HG03108 (cell line): ENCODE measurements around the gene SUCLG2.

Source experiments
- ATAC-seq: cut with Tn5 transposase; IDR thresholded peaks from one replicate; pipeline ENCODE4 v1.9.1; 2021; ENCODE audit warnings: moderate library complexity; ENCODE audit not compliant: unreplicated experiment

Gene SUCLG2

GRCh38 chr3:67462187-67462586 lies 192.2 kb downstream of the SUCLG2 start:
- ATAC-seq: no peak

- ATAC-seq: no peak
These were observed 192.7 kb downstream of the SUCLG2 start for GRCh38 chr3:67461667-67462142.

DNA sequence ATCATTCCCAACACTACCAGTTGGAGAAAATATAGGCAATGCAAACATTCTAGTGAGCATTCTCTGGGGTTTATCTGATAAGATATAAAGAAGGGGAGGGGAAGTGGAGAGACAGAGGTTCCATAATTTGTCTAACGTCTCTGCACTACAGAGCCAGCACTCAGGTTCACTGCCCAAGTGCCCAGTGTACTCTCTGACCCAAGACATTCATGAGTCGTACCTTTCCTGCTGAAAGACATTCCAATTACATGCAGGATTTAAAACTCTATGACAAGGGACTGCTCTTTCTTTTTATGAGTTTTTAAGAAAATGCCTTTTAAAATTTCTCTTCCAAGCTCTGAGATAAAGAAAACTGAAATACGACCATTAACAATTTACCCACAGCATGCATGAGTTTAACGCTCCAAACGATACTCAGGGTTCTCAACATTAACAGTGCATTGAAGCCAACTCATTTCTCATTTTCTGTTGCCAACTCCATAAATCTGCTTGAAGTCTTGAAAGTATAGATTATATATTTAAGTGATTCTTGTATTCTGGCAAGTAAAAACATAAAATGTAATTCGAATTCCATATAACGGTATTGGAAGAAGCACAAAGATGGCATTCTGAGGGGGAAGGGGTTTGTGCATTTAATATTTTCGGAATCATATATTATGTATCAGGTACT lies 193.4 kb downstream of the SUCLG2 start:
- ATAC-seq: no peak

- ATAC-seq: no peak
These were observed 194.6 kb downstream of the SUCLG2 start for GRCh38 chr3:67459796-67460195.

DNA sequence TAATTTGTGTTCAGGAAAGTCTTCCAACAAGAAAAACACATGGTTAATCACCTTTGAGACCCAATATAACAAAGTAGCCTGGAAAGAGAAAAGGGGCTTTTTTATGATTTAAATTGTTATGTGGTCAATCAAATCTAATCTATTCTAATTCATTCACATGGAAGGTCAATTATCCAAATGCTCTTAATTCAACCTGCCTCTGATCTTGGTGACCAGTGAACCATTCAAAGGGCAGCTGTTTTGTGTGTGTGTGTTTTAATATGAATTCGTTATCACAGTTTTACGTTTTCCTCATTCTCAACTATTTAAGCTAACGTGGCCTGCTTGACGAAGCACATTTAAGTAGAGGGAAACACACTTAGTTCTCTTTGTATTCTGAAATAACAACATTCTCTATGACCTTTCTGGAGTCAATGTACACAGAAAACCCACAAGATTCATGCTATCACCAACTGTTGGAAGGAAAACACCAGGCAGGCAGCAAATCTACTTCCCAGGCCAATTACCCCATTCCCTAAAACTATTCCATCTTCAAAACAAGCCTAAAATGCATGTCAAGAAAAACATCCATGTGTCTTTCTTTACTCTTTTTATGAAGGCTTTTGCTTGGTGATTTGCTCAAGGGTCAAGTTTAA lies 195.4 kb downstream of the SUCLG2 start:
- no peak for ATAC-seq

DNA sequence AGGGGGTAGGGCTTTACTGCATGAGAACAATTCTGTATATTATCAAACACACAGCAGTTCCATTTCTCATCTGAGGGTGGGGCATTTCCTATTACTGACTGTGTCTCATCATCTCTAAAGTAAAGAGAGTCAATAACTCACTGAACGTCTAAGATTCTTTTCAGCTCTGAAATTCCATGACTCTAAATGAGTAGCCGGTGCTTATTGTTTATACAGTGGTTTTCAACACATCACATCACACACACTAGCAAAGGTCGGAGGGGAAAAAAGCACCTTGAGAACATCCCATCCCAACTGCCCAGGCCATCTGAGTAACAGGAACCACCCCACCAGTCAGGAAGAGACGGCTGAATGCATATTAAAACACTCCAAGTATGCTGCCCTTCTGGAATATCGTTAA lies 196.0 kb downstream of the SUCLG2 start:
- ATAC-seq: no peak

- no peak for ATAC-seq
These were observed 200.8 kb downstream of the SUCLG2 start for GRCh38 chr3:67453628-67454027.

DNA sequence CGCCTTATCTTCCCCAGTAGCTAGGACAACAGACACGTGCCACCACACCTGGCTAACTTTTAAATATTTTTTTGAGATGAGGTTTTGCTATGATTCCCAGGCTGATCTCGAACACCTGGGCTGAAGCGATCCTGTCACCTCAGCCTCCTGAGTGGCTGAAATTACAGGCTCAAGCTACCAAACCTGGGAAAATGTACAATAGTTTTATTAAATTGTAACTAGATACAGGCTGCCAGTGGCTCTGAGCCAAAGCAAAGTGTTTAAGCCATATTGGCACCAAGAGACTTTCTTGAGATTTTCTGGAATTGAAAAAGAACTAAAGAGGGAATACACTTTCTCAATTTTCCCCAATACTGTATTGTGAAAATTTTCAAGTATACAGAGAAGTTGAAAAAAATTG lies 204.3 kb downstream of the SUCLG2 start:
- no peak for ATAC-seq

- ATAC-seq: no peak
These were observed 207.0 kb downstream of the SUCLG2 start for GRCh38 chr3:67447393-67447792.

GRCh38 chr3:67437789-67438188 lies 216.6 kb downstream of the SUCLG2 start:
- ATAC-seq: no peak

DNA sequence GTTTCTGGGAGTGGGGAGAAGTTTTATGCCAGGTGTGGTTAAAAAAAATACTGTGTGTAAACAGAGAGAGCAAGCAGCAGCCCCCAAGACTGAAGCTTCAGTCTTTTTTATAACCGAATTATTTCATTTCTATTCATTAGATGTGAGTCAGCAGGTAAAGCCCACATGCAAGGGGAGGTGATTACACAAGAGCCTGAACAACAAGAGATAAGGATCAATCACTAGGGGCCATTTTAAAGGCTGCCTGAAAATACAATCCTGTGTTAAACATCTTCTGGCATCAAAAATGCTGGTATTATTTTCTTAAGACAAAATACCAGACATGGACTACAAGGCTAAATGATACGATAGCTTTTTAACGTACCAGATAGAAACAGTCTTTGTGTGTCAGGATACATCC lies 217.3 kb downstream of the SUCLG2 start:
- no peak for ATAC-seq

- ATAC-seq: no peak
These were observed 221.3 kb downstream of the SUCLG2 start for GRCh38 chr3:67433109-67433508.

DNA sequence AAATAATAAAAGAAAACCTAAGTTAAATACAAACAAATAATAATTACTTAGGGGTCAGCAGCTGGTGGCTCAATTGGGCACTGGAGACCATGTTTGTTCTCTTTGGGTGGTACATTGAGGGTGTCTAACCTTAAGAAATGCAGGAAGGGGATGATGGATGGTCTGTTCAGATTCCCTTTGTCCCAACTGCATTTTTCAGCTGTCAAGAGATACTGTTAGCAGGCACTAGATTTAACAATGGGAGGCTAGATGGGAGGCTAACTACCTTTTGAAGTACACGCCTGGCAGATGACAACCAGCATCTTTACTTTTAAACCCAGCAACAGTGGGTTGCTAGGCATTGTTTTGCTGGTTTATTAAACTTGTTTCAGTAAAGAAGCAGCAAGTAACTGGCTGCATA lies 222.5 kb downstream of the SUCLG2 start:
- no peak for ATAC-seq

DNA sequence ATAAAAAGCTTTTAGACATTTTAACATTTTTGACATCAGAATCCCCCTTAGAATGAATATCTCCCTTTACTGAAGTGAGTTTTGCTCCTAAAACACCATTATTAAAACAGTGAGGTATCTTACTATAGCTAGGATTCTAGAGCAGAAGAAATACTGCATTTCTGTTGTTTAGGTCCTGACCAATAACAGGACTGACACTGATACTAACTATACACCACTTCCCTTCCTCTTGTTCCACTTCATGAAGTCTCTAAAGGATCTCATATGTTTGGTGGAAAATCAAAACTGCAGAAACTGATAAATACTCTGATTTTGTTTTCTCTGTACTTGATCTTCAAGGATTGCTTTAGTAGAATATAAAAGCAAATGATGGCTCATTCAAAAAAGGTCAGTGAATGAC lies 230.7 kb downstream of the SUCLG2 start:
- ATAC-seq: no peak

DNA sequence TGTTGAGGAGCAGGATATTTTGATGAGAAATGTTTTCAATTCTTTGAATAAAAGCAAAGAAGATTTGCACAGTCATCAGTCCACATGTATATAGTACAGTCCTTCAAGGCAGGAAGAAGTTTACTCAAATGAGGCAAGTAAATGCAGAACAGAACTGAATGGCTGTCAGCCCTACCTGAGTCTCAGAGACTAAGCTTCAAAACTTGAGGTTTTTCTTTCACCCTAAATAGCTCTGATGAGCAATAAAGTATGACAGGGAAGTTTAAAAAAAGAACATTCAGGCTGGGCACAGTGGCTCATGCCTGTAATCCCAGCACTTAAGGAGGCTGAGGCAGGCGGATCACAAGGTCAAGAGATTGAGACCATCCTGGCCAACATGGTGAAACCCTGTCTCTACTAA lies 232.5 kb downstream of the SUCLG2 start:
- no peak for ATAC-seq

GRCh38 chr3:67419779-67420178 lies 234.6 kb downstream of the SUCLG2 start:
- ATAC-seq: no peak

DNA sequence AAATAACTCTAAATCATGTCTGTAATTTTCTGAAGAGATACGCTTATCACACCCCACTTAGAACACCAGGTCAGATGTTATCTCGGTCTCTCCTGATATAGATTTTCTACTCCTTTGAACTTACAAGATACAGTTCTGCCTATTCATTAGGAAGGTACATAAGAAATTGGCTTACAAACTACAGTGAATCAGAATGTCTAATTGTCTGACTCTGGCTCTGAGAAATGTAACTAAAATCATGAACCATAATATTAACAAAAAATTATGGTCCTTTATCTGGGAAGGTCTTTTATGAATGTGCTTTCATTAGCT lies 235.2 kb downstream of the SUCLG2 start:
- ATAC-seq: no peak

DNA sequence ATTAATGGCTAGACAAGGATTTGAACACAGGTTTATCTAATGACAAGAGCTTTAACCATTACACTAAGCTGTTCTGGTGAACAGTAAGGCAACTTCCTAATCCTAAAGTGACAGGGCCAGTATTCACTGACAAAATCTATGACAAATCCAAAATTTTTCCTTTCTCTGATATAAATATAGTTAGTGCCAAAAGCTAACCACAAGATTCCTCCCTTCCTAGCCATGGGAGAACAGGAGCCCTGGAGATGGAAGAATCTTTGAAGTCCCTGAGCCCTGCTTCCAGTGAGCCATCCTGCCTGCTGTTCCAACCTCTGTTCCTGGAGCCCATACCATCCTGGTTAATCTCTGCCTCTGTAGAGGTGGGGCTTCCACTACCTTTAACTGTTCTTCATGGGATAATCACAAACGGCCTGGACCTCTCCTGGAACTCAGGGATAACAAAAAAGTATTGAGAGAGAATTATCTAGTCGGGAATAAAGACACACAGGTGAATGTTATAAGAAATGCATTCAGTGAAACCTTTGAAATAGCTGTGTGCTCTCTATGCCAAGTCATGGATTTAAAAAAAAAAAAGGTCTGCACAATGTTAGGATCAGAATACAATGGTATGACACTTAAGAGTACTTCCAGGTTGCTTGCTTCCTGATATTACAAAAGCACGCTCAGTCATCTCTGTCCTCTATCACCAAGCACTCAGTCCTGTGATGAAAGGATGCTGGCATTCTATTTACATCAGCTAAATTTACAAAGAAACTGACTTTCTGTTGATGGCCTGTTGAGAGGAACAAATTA lies 235.8 kb downstream of the SUCLG2 start:
- no peak for ATAC-seq

GRCh38 chr3:67416703-67417102 lies 237.7 kb downstream of the SUCLG2 start:
- no peak for ATAC-seq

- no peak for ATAC-seq
These were observed 238.9 kb downstream of the SUCLG2 start for GRCh38 chr3:67415511-67415910.

DNA sequence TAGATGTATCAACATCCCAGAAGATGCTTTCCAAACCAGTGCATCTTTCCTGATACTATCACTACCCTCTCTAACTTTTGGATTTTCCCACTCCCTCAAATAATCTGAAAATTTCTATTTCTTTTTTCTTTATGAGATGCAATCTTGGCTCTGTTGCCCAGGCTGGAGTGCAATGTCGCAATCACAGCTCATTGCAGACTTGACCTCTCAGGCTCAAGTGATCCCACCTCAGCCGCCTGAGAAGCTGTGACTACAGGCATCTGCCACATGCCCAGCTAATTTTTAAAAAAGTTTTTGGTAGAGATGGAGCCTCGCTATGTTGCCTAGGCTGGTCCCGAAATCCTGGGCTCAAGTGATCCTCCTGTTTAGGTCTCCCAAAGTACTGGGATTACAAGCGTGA lies 239.7 kb downstream of the SUCLG2 start:
- ATAC-seq: no peak

DNA sequence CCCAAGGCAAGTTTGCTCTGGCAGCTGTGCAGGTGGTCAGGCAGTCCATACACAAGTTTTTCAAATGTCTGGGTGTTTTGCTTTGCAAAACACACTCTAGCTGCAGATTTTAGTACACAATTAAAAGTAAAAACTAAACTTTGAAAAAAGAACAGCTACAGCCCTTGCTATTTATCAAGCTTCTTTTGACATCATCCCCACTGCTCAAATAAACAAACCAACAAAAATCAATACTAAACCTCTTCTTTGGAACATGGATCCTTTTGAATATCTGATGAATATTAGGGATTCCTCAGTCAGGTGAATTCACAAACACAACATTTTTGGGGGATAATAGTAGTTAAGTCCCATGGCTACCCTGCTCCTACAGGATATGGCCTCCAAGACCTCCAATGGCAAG lies 249.2 kb downstream of the SUCLG2 start:
- ATAC-seq: no peak
